ENCODE results near the gene OR2A14.

OR2A14 gene

GRCh38 chr7:144102041-144102440, 20.9 kb upstream of the OR2A14 start:
- H3K4me1 ChIP-seq (ENCODE audit: low read length) = peaks cover 12% of the 10 kb centered on the region
- no peak overlapping the region for H2AFZ ChIP-seq (ENCODE audit: low read depth, low read length)
- no peak overlapping the region for H3K4me3 ChIP-seq (ENCODE audit: low read length)
- no peaks in the 10 kb centered on the region for H3K36me3 ChIP-seq (replicated peaks; ENCODE audit: low read depth, low read length)
- H3K79me2 ChIP-seq (ENCODE audit: low read length) = no peaks in the 10 kb centered on the region
- H3K27me3 ChIP-seq (ENCODE audit: low read depth, low read length) = peaks cover 22% of the 10 kb centered on the region; the same call in 1 of the 2 replicates
- no peaks in the 10 kb centered on the region for H4K20me1 ChIP-seq (ENCODE audit: insufficient read depth, low read length)
- H3K27ac ChIP-seq (ENCODE audit: low read length) = no peak overlapping the region
- H3K9ac ChIP-seq (ENCODE audit: low read length) = no peak overlapping the region
- TF ChIP-seq CTCF (IDR thresholded peaks at IDR 0.05; ENCODE audit: low read depth, low read length) (no peak), EZH2phosphoT487 (IDR thresholded peaks at IDR 0.05; ENCODE audit: low read depth) (no peak)
- H3K9me3 ChIP-seq (ENCODE audit: insufficient read depth, low read length) = no peaks in the 10 kb centered on the region
- no peak overlapping the region for H3K4me2 ChIP-seq (ENCODE audit: low read length)

- Histone ChIP-seq H3K36me3 (replicated peaks; ENCODE audit: low read depth, low read length) (no peaks in the 10 kb centered on the region), H3K4me2 (ENCODE audit: low read length) (no peak overlapping the region), H3K9ac (ENCODE audit: low read length) (no peak overlapping the region), H3K27me3 (ENCODE audit: low read depth, low read length) (peaks cover 15% of the 10 kb centered on the region; the same call in 1 of the 2 replicates), H4K20me1 (ENCODE audit: insufficient read depth, low read length) (no peaks in the 10 kb centered on the region), H2AFZ (ENCODE audit: low read depth, low read length) (no peak overlapping the region), H3K79me2 (ENCODE audit: low read length) (no peaks in the 10 kb centered on the region), H3K4me1 (ENCODE audit: low read length) (peaks cover 12% of the 10 kb centered on the region), H3K4me3 (ENCODE audit: low read length) (no peak overlapping the region), H3K9me3 (ENCODE audit: insufficient read depth, low read length) (no peaks in the 10 kb centered on the region), H3K27ac (ENCODE audit: low read length) (no peak overlapping the region)
- TF ChIP-seq EZH2phosphoT487 (IDR thresholded peaks at IDR 0.05; ENCODE audit: low read depth) (no peak), CTCF (IDR thresholded peaks at IDR 0.05; ENCODE audit: low read depth, low read length) (no peak)
Measured at GRCh38 chr7:144105211-144105610, 17.8 kb upstream of the OR2A14 start.

- Histone ChIP-seq H3K4me1 (ENCODE audit: low read length) (peaks cover 12% of the 10 kb centered on the region), H4K20me1 (ENCODE audit: insufficient read depth, low read length) (no peaks in the 10 kb centered on the region), H3K4me2 (ENCODE audit: low read length) (no peak within 1 kb of the TSS), H3K9me3 (ENCODE audit: insufficient read depth, low read length) (no peaks in the 10 kb centered on the region), H3K9ac (ENCODE audit: low read length) (no peak within 1 kb of the TSS), H3K79me2 (ENCODE audit: low read length) (no peaks in the 10 kb centered on the region), H3K27ac (ENCODE audit: low read length) (no peak within 1 kb of the TSS), H3K4me3 (ENCODE audit: low read length) (no peak within 1 kb of the TSS), H3K36me3 (replicated peaks; ENCODE audit: low read depth, low read length) (no peaks in the 10 kb centered on the region), H2AFZ (ENCODE audit: low read depth, low read length) (no peak within 1 kb of the TSS), H3K27me3 (ENCODE audit: low read depth, low read length) (peaks cover 12% of the 10 kb centered on the region; the same call in 1 of the 2 replicates)
- TF ChIP-seq CTCF (IDR thresholded peaks at IDR 0.05; ENCODE audit: low read depth, low read length) (no peak), EZH2phosphoT487 (IDR thresholded peaks at IDR 0.05; ENCODE audit: low read depth) (no peak)
Measured at GRCh38 chr7:144109283-144109682, 13.7 kb upstream of the OR2A14 start, which contains the start of gene OR2A2. Gene OR2A2, plus strand, starts transcription at chr7:144109583. Its CDS starts 0 bp downstream, at chr7:144109583.

- no peaks in the 10 kb centered on the region for H3K9me3 ChIP-seq (ENCODE audit: insufficient read depth, low read length)
- no peak for TF ChIP-seq CTCF (IDR thresholded peaks at IDR 0.05; ENCODE audit: low read depth, low read length)
- no peak for TF ChIP-seq EZH2phosphoT487 (IDR thresholded peaks at IDR 0.05; ENCODE audit: low read depth)
- H3K4me3 ChIP-seq (ENCODE audit: low read length) = no peak overlapping the region
- no peak overlapping the region for H3K27ac ChIP-seq (ENCODE audit: low read length)
- peaks cover 5% of the 10 kb centered on the region; the same call in 1 of the 2 replicates for H3K27me3 ChIP-seq (ENCODE audit: low read depth, low read length)
- H3K36me3 ChIP-seq (replicated peaks; ENCODE audit: low read depth, low read length) = no peaks in the 10 kb centered on the region
- no peak overlapping the region for H3K4me2 ChIP-seq (ENCODE audit: low read length)
- no peaks in the 10 kb centered on the region for H3K79me2 ChIP-seq (ENCODE audit: low read length)
- no peak overlapping the region for H2AFZ ChIP-seq (ENCODE audit: low read depth, low read length)
- H3K4me1 ChIP-seq (ENCODE audit: low read length) = peaks cover 12% of the 10 kb centered on the region
- no peak overlapping the region for H3K9ac ChIP-seq (ENCODE audit: low read length)
- H4K20me1 ChIP-seq (ENCODE audit: insufficient read depth, low read length) = no peaks in the 10 kb centered on the region
Measured at GRCh38 chr7:144110272-144110671, 12.7 kb upstream of the OR2A14 start.
